ENCODE results near the gene NAP1L4.
"Not testable (repeated sequence)": the region's sequence is repeated elsewhere in the genome, so short reads cannot be mapped to it uniquely, and the experiment has no call there.

Gene NAP1L4

DNA sequence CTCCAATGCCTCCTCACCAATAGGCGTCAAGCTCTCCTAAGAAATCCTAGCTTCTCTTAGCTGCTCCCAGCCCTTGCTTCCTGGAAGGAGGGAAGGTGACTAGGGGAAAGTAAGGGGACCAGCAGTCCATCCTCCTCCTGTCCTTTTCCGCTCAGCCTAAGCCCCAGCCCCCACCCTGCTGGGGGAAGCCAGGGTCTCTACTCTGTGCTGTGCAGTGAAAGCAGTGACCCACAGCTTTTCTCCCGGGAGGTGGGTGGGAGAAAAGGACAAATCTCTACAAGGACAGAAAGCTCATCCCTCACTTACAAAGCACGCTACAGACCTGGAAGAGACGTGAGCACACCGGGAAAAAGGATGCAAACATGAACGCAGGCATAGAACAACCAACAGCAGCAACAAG is 32.0 kb downstream of the NAP1L4 start:
- no peak for DNase-seq (ENCODE audit: low read depth in 2 of 2)

DNA sequence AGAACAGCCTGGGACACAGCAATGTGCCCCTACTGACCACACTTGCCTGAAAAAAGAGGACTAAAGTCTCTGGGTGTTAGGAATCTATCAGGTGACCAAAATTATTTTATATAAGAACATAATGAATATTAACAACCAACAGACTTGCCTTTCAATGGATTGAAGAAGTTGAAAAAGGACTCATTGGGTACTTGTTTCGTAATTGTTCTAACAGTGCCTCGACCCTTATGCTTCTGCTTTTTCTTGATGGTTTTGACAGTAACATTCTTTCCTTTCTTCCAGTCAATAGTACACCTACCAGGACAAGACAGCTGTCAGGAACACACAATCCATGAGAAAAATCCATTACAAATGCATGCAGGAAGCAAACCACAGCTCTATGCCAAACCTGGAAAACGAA is 33.9 kb downstream of the NAP1L4 start:
- DNase-seq (ENCODE audit: low read depth in 2 of 2): no peak

DNA sequence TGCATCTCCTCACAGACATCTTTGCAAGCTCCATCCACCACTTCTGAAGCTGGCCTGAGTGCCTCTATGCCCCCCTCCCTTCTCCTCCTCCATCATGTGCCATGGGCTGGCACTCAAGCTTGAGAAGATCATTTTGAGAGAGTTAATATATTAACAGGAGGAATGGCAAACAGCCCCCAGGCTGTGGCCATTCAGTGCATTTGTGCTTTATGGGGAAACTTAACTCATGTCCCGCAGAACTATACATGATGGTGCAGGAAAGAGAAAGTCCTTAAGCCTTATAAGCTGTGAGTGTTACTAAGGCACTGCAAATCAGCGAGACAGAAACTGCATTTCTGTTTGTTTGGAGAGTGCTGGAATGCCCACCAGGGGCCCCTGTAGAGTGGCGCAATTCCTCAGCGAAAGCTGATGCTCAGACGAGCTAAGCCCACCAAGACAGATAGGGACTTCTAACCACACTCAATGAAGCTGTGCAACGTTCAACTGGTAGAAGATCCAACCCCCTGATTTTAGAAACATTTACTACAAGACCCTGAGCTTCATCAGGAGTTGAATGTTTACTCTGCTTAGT is 36.1 kb downstream of the NAP1L4 start:
- DNase-seq (ENCODE audit: low read depth in 2 of 2): no peak

DNA sequence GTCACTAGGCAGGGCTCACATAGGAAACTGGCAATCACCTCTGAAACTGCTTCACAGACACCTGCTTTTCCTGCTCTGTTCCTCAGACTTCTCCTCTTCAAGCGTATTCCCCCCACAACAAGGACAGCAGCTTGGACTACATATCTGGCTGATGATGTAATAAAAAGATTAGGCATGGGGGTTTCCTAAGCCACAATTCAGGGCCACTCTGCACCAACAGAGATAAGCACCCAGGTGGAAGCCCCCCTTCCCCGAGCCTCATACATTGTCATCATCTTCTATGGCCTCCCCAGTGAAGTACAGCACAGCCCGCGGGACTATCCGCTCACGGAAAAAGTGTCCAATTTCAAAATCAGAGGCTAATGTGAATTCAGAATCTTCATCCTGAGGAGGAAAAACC is 37.9 kb downstream of the NAP1L4 start:
- no peak for DNase-seq (ENCODE audit: low read depth in 2 of 2)

DNA sequence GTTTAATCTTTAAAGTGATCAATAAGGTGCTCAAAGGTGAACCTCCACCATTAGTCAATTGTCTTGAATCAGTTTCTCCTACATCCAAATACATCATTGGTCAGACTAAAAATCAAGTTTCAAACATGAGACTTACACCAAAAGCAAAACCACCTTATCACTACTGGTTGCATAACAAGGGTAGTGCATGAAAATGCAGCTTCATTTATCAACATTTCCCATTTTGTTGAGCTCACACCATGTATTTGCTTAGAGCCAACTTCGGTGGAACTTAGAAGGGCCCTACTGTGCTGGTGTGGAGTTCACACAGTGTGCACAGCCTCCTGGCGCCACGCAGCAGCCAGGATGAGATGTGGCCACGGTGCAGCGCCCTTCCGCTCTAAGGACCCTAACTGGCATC is 39.8 kb downstream of the NAP1L4 start:
- no peak for DNase-seq (ENCODE audit: low read depth in 2 of 2)

DNA sequence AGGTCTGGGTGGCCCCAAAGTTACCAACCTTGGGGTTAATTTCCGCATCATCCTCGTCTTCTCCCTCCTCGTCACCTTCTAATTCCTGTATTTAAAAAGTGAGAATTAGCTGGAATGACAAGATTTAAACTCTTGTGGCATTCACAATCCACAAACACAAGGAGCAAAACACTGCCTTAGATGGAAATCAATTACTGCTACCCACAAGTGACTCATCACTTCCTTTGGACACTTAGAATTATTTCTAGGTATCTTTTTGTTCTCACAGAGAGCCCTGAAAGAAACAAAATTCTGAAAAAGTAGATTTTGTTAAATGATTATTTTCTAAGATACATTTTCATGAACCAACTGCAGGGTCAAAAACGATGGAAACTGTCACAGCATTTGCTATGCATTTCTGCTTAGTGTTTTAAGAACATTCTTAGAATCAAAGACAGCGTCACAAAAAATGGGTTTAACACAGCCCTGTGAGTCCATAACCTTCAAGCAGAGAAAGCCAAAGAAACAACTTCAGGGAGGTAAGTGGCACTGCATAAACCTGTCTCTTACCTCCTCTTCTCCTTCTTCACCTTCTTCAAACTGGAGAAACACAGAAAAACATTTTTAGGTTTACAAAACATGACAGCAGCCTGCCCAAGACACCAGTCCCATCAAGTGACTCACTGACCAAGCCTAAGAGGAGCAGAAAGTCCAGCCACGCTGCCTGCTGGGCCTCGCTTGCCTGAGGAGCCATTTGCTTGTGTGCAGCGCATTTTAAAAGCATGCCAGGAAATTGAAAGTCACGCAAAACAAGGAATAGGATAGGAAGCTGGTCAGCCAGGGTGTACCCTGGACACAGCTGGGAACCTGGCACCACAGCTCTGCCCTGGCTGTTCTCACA is 40.7 kb downstream of the NAP1L4 start:
- no peak for DNase-seq (ENCODE audit: low read depth in 2 of 2)

DNA sequence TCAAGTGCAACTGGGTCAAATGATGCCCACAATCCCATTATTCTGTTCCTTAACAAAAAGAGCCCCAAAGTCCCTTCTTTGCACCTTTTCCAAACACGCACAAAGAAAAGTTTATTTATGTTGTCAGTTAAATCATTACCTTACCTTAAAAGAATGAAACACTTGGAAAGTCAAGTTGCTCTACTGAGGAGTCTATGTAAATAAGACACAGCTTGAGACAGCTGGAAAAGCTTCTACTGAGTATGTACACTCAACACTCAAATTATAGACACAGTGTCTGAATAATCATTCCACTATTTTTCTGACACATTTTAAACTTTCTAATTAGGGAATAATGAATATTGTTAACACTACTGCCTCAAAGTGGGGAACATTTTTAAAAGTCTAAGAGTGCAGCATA is 41.3 kb downstream of the NAP1L4 start:
- no peak for DNase-seq (ENCODE audit: low read depth in 2 of 2)

DNA sequence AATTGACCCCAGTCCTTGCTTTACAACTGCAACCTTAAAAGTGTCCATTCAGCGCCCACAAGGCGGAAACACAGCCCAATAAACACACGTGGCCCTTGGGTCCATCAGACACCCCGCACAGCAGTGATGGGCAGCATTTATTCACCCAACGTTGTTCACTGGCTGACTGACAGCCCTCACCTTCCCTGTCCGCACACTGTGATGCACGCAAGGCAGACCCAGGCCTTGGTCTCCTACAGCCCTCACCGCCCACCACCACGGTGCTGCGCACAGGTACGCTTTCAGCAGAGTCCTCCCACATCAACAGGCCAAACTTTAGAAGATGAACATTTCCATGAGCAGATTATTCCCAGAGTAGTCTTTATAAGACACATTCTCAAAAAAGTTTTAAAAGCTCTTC is 42.2 kb downstream of the NAP1L4 start:
- no peak for DNase-seq (ENCODE audit: low read depth in 2 of 2)

DNA sequence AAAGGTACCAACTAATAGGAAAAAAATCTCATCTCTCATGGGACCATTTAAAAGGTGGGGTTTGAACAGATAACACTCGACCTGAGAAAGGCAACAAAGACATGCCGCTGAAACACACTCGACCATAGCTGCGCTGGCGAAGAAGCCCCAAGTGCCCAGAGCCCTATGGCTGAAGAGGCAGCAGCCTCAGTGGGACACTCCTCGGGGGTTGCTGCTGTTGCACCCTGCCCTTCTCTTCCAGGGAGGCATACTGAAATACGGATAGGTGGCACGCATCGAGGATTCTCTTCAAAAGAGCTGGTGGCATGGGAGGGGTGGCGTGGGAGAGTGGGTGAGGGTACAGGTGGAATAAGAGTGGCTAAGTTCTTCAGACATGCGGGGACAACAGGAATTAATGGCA is 44.4 kb downstream of the NAP1L4 start:
- no peak for DNase-seq (ENCODE audit: low read depth in 2 of 2)

DNA sequence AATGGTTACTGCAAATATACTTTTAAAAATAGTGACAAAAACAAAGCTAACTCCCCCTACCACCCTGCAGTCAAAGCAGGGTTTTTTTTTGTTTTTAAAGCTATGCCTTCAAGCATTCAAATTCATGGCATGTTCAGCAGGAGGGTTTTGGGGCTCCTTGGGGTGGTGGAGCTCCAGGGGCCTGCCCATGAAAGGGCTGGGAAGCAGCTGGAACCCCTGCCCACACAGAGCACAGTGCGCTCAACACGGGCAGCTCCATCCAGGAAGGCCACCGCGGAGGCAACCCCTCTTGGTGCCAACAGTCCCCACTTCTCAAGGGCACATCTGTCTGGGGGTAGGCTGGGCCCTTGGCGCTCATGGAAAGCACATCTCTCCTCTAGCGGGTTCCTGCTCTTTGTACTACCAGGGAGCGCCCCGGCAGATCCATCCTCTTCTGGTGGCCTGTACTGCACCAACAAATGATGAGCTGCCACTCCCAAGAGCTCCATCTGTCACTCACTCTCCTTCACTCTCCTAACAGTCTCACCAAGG is 46.3 kb downstream of the NAP1L4 start:
- no peak for DNase-seq (ENCODE audit: low read depth in 2 of 2)

DNA sequence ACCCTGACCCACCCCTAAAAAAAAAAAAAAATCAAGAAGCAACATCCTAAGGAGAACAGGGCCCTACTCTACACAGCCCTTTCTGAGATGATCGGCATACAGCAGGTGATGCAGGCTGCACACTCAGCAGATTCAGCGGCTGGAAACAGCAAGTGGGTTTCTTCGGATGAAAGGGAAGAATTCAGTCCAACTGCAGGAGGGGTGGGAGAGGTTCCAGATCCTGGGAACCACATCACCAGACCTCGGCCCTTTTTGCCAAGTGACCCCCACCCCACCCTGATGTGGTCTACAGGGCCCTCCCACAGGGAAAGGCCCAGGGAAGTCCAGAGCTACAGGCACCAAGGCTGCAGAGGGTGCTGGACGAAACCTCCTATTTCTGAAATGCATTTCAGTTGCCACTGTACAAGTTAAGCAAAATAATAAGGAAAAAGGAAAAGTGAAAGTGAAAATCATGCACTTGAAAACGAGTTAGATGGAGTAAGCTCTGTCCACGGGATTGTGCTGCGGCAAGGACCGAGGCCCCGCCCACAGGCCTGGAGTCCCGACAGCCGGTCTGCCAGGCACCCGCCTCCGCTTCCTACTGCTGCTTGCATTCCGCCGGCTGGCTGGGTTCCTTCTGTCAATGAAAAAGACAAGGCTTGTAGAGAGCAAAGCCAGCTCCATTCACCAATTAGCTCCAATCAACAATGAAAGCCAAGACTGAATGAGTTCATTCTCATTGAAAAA is 46.9 kb downstream of the NAP1L4 start:
- peak in 1 of 2 experiments; percentile 46 for DNase-seq (ENCODE audit: low read depth in 2 of 2)

DNA sequence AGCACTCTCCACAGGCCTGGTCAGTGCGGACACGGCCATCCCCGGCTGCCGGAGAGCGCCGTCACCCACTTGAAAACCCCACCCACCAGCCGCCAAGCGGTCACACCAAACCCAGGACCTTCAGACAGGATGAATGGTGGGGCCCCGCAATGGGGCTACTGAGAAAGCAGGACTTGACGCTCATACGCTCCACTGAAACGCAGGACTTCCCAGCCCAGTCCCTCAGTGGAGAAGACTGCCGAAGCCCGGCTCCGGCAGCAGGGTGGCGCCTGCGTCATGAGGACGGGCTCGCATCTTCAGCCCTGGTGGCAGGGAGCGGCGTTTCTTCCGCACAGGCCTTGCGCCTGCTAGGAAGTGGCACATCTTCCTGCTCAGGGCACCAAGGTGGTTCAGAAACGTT is 47.6 kb downstream of the NAP1L4 start:
- no peak for DNase-seq (ENCODE audit: low read depth in 2 of 2)

DNA sequence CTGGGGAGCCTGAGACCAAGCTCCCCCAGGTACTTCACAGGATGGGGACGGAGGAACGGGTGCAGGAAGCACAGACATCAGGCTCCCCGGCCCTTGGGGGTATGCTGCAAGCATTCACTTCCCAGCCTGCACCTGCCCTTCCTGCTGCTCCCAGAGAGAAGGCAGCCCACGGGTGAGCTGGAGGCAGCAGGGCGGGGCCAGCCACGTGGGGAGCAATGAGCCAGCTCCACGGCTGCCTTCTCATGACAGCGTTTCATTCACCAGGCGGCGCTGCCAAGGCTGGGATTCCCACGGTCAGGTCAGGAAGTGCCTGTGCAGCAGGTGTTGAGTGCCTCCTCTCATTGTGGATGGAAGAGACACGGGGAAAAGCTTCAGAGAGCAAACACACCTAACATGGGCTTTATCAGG is 48.4 kb downstream of the NAP1L4 start:
- DNase-seq (ENCODE audit: low read depth in 2 of 2): no peak

DNA sequence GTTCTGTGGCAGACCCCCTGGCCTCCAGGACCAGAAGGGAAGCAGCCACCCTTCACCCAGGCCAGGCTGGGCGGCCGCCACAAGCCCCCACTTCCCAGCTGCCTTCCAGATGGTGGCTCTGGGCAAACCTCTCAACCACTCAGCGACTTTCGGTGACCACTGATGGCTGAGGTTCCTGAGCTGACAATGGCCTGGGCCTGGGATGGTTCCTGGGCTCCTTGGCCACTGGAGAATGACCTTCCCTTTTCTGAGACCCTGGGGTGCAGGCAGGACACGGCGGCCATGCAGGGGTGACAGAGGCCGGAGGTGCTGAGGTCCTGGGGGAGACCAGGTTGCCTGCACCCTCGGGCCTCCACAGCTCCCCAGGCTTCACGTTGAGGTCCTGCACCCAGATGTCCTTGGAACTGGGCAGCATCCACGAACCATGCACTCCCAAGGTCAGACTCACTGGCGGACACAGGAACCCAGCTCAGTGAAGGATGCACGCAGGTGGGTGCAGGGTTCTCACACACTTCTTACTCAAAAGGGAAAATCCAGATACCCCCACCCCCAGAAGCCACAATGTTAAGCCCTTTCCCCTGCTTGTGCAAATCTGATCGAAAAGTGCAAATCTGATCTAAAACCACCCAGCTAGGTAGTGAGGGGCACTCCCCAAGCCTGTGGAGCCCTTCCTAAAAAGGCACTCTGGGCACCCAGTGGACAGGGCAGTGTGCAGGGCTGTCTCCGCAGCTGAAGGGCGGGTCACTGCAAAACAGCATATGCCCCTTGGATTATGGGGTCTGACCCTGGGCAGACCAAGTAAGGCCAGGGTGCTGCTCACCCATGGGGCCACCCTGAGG is 49.0 kb downstream of the NAP1L4 start:
- no peak for DNase-seq (ENCODE audit: low read depth in 2 of 2)

DNA sequence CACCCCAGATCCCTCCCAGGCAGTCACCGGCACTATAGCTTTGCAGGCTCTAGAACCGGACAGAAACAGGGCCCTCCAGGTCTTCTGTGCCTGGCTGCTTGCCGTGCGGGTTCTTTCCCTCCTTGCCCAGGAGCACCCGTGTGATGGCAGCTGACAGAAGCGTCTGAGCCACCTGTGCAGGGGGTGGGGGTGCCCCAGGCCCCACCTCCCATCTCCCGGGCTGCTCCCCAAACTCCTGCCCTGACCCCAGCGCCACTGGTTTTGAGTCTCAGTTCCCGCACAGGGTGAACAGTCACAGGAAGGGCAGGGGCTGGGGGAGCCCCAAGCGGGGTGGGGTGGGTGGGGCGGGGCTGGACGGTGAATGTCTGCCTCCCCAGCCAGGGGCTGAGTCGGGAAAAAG is 49.7 kb downstream of the NAP1L4 start:
- no peak for DNase-seq (ENCODE audit: low read depth in 2 of 2)

DNA sequence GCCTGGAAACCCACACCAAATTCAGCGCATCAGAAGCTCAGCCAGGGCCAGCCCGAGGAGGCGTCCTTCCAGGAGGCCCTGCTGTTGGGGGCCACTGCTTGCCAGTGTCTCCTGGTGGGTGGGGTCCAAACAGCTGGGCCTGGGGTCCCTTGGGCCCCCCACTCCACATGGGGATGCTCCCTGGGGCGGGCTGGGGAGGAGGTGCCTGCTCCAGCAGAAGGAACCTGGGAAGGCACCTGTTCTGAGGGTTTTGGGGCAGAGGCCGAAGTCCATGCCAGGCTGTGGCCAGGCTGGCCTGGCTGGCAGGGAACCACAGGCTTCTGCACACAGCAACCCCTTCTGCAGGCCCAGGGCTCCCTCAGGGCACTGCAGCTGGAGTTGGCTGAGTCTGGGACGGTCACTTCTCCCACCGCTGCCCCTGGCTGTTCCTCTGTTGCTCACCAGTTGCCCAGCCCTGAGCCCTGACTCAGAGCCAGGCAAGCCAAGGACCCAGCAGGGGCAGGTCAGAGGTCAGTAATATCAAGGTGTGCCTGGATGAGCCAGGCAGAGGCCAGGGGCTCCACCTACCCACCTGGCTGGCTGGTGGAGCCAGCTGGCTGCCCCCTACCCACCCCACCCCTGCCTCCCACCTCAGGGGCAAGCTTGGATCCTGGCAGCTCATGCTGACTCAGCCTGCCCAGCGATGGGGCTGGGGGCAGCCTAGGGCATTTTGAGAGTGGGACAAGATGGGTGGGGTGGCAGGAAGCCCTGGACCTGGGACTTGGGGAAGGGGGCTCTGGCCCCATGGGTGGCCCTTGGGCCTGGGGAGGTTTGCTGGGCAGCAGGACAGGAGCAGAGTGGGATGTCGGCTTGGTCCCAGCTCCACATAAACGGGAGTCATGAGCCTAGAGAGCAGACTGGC is 51.0 kb downstream of the NAP1L4 start:
- no peak for DNase-seq (ENCODE audit: low read depth in 2 of 2)

DNA sequence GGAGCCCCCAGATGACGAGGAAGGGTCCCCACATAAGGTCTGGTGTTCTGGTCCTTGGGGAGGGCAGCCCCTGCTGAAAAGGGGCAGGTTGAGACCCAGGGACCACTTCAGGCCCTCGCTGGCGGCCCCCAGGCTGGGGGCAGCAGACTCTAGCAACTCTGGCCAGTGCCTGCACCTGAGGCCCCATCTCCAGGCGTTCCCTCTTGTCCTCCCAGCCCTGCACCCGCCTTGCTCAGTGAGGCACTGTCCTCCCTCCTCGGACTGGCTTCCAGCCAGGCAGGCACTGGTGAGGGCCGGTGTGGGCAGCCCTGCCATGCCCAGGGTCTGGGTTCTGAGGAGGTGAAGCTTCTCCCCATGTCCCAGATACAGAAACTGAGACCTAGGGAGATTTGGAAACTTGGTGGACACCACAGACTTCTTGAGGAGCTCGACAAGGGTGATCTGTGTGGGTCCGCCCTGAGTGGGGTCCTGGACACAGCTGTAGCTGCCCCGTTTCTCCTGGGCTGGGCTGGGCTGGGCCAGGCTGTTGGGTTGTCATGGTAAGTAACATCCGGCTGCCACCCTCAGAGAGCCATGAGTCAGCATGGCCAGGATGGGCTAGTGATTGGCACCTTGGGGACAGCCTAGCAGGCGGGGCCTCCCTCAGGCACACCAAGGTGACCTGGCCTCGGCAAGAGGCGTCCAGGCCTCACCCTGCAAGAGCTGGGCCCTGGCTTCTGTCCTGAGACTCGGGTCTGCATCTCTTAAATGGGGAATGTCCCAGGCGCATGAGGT is 51.8 kb downstream of the NAP1L4 start:
- DNase-seq (ENCODE audit: low read depth in 2 of 2): no peak

DNA sequence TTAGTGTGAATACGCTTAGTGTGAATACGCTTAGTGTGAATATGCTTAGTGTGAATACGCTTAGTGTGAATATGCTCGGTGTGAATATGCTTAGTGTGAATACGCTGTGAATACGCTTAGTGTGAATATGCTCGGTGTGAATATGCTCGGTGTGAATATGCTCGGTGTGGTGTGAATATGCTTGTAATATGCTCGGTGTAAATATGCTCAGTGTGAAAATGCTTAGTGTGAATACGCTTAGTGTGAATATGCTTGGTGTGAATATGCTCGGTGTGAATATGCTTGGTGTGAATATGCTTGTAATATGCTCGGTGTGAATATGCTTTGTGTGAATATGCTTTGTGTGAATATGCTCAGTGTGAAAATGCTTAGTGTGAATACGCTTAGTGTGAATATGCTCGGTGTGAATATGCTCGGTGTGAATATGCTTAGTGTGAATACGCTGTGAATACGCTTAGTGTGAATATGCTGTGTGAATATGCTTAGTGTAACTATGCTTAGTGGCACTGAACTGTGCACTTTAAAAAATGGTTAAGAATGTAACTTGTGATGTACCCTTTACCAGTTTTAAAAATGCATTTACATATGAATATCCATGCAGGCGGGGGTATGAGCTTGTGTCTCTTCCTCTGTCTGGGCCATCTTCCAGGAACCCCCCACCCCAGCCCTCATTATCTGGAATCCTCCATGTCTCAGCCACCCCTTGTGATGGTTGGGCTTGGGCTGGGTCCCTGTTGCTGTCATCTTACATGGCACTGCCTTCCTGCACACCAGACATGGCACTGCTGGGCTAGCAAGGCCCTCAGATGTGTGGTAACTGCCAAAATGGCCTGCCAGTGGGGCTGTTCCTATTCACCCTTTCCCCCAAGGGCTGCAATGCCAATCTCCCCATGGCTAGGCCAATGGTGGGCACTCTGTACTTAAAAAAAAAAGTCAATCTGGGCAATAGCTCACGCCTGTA is 53.4 kb downstream of the NAP1L4 start:
- DNase-seq (ENCODE audit: low read depth in 2 of 2): not testable (repeated sequence)
